Tibial nerve (tissue), 4 donors: ENCODE results near the gene CABLES1. TPM values are rescaled to one million over a fixed set of nuclear protein-coding genes. Genes with fewer than 3 reads are reported as not detected.

Experiments
- DNase-seq, 2 donors: peaks; one replicate each; pipeline ENCODE4 v3.0.0-alpha.2; 2019; ENCODE audit warnings: low spot score in 2 of 2
- H3K27ac ChIP-seq, 4 donors: fragments of 200-600 bp; sonication (generic) in 3 of 4; one replicate each; pipeline ENCODE4 v1.5.1; 2017 to 2019; ENCODE audit warnings: mild to moderate bottlenecking in 1 of 4
- H3K27me3 ChIP-seq, 2 donors: fragments of 200-600 bp; sonication (generic) in 1 of 2; one replicate each; pipeline versions ENCODE4 v1.5.1 to v1.6.0; 2017 to 2019
- H3K36me3 ChIP-seq, 3 donors: fragments of 200-600 bp; sonication (generic); one replicate each; pipeline ENCODE4 v1.5.1; 2018 to 2019
- H3K4me1 ChIP-seq, 4 donors: fragments of 200-600 bp; sonication (generic) in 3 of 4; one replicate each; pipeline ENCODE4 v1.5.1; 2017 to 2019
- H3K4me3 ChIP-seq, 4 donors: fragments of 200-600 bp; sonication (generic) in 3 of 4; one replicate each; pipeline ENCODE4 v1.5.1; 2017 to 2019; ENCODE audit warnings: mild to moderate bottlenecking in 1 of 4, moderate library complexity in 1 of 4
- H3K9me3 ChIP-seq, 4 donors: fragments of 200-600 bp; sonication (generic) in 3 of 4; one replicate each; pipeline ENCODE4 v1.5.1; 2017 to 2019
- CTCF ChIP-seq, 5 experiments: fragments of 200-600 bp in 3 of 5; fragments of 450-650 bp in 2 of 5; sonication (generic) in 3 of 5; IDR thresholded peaks; one replicate each; pipeline ENCODE4 v1.5.1; 2016 to 2019; ENCODE audit warnings: antibody characterized with exemption in 5 of 5, mild to moderate bottlenecking in 3 of 5, moderate library complexity in 2 of 5
- EP300 ChIP-seq, 2 donors: sonication (generic); formaldehyde crosslinking; IDR thresholded peaks; one replicate each; pipeline ENCODE4 v1.6.1; 2017; ENCODE audit warnings: antibody characterized with exemption in 2 of 2, mild to moderate bottlenecking in 1 of 2
- POLR2A ChIP-seq, 2 donors: fragments of 450-650 bp; IDR thresholded peaks; one replicate each; pipeline ENCODE4 v1.6.1; 2017; ENCODE audit warnings: antibody characterized with exemption in 2 of 2, mild to moderate bottlenecking in 2 of 2, moderate library complexity in 2 of 2
- WGBS, 2 donors: methylation state at CpG; one replicate each; pipeline ENCODE4 v1.1.5; 2018; 5-methylcytosine and 5-hydroxymethylcytosine counted together
- total RNA-seq, 4 donors: library from RNA; depleted of rRNA; stranded (reverse); fragments of >200 nt; gene quantifications; one replicate each; pipeline ENCODE4 v1.1.0, GENCODE V29; 2016

The CABLES1 gene
- total RNA-seq, 4 donors from 2014 or later = 17.3 to 32.1 (median 21.2) TPM

GRCh38 chr18:23244401-23244800 is 109.1 kb downstream of the CABLES1 start:
- peaks cover 0 to 55% (median 0%) of the 10 kb centered on the region in 3 donors for H3K36me3 ChIP-seq
- 70 to 72% methylated on average over 12 of the region's 12 CpGs for WGBS, 2 donors
- TF ChIP-seq POLR2A (IDR thresholded peaks at IDR 0.05) = no peak
- TF ChIP-seq EP300 (IDR thresholded peaks at IDR 0.05) = no peak
- TF ChIP-seq CTCF (IDR thresholded peaks at IDR 0.05) = no peak
- no peak for DNase-seq
- H3K9me3 ChIP-seq = peaks cover 0 to 5% (median 0%) of the 10 kb centered on the region in 4 donors
- H3K27ac ChIP-seq = no peak overlapping the region
- peaks cover 0 to 4% (median 0%) of the 10 kb centered on the region in 4 donors for H3K4me1 ChIP-seq
- H3K27me3 ChIP-seq = no peaks in the 10 kb centered on the region
- no peak overlapping the region for H3K4me3 ChIP-seq

GRCh38 chr18:23245461-23245860 is 110.2 kb downstream of the CABLES1 start:
- Histone ChIP-seq H3K27ac (no peak overlapping the region), H3K36me3 (peaks cover 0 to 63% (median 0%) of the 10 kb centered on the region in 3 donors), H3K4me3 (no peak overlapping the region), H3K4me1 (peaks cover 0 to 4% (median under 1%) of the 10 kb centered on the region in 4 donors), H3K9me3 (peaks cover 0 to 5% (median 0%) of the 10 kb centered on the region in 4 donors), H3K27me3 (no peaks in the 10 kb centered on the region)
- 91 to 92% methylated on average over 6 of the region's 6 CpGs for WGBS, 2 donors
- no peak for DNase-seq
- TF ChIP-seq POLR2A (IDR thresholded peaks at IDR 0.05) (no peak), EP300 (IDR thresholded peaks at IDR 0.05) (no peak), CTCF (IDR thresholded peaks at IDR 0.05) (no peak)

GRCh38 chr18:23247331-23247730 is 112.0 kb downstream of the CABLES1 start:
- TF ChIP-seq EP300 (IDR thresholded peaks at IDR 0.05) = no peak
- no peak for TF ChIP-seq CTCF (IDR thresholded peaks at IDR 0.05)
- no peak for TF ChIP-seq POLR2A (IDR thresholded peaks at IDR 0.05)
- no peaks in the 10 kb centered on the region for H3K27me3 ChIP-seq
- WGBS, 2 donors = 95 to 96% methylated on average over 9 to 10 of the region's 10 CpGs
- H3K4me3 ChIP-seq = no peak overlapping the region
- H3K9me3 ChIP-seq = peaks cover 0 to 5% (median 0%) of the 10 kb centered on the region in 4 donors
- peaks cover 0 to 73% (median 0%) of the 10 kb centered on the region in 3 donors for H3K36me3 ChIP-seq
- H3K4me1 ChIP-seq = peaks cover 0 to 4% (median 1%) of the 10 kb centered on the region in 4 donors
- no peak overlapping the region for H3K27ac ChIP-seq
- no peak for DNase-seq

GRCh38 chr18:23247896-23248295 is 112.6 kb downstream of the CABLES1 start:
- H3K27me3 ChIP-seq = no peaks in the 10 kb centered on the region
- WGBS, 2 donors = 89 to 93% methylated on average over 14 of the region's 14 CpGs

More at GRCh38 chr18:23247896-23248295, 112.6 kb downstream of the CABLES1 start:
- Histone ChIP-seq H3K9me3 (peaks cover 0 to 5% (median 0%) of the 10 kb centered on the region in 4 donors), H3K4me1 (peaks cover 0 to 3% (median 0%) of the 10 kb centered on the region in 4 donors), H3K36me3 (peaks cover 0 to 78% (median 0%) of the 10 kb centered on the region in 3 donors), H3K4me3 (no peak overlapping the region), H3K27ac (no peak overlapping the region)
- DNase-seq = no peak
- TF ChIP-seq EP300 (IDR thresholded peaks at IDR 0.05) = no peak
- TF ChIP-seq CTCF (IDR thresholded peaks at IDR 0.05) = no peak
- no peak for TF ChIP-seq POLR2A (IDR thresholded peaks at IDR 0.05)
